Left forelimb (tissue), 1 donor: ENCODE data around the gene HOXB7.
A peak's percentile ranks its signal among the peaks of the same experiment; 100 is the strongest.

Source experiments
- DNase-seq: peaks from one replicate; pipeline ENCODE4 v3.0.0-alpha.2; 2018; ENCODE audit warnings: low spot score

HOXB7 gene

GRCh38 chr17:48623583-48623982 lies 12.8 kb upstream of the HOXB7 start:
- no peak for DNase-seq

GRCh38 chr17:48622857-48623256 lies 12.0 kb upstream of the HOXB7 start:
- no peak for DNase-seq

- no peak for DNase-seq
Observed at GRCh38 chr17:48621410-48622392, 10.9 kb upstream of the HOXB7 start.

DNA sequence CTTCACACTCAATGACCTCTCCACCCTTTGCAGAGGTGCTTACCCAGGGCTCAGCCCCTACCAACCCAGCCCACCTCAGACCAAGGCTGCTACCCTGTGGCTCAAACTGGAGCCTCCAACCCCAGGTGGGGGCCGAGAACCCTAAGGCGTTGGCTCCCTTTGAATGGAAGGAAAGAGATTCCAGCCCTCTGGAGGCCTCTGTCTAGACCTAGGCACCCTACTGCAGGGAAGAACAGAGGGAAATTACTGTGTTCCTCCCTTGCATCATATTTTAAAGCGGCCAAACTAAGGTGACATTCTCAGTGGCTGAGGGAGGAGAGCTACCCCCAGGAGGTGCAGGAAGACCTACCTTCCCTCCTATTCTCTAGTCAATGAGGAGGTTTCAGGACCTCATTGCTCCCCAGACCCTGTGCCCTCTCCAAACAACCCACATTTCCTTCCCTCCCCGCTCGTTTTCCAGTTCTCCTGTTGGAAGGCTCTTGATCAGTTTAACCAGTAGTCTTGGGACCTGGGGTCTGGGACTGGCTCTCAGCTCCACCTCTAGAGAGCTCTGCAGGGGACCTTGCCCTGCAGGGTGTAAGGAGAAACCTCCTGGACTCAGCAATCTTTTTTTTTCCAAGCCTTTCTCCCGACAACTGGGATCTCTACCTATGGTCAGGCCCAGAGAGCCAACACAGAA lies 9.8 kb upstream of the HOXB7 start:
- no peak for DNase-seq

- no peak for DNase-seq
Observed at GRCh38 chr17:48619826-48620449, 9.1 kb upstream of the HOXB7 start.

DNA sequence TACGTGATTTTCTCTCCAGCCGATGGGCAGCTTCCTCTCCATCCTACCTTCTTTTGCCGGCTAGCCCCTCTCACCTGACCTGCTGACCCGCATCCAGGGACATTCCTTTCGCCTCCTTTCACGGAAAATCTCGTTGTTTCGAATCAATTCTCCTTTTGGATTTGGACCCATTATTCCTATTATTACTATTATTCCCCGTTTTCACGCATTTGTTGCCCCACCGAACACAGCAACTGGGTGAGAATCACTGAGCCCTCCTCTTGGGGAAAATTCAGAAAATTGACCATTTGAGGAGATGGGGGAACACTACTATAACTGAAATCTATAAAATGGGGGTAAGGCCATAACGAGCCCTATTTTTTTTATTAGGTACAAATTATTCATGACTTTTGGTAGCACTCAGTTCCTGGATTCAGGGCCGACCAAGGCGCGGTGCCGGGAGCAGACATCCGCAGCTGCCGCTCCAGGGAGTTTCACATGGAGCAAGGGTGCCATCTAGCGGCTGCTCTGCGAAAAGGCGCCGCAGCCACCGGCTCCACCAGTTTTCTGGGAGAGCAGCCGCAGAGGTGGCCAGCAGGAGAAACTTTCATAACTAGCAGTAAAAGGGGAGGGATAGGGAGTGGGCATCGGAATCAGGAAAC lies 7.6 kb upstream of the HOXB7 start:
- peak; percentile 90 for DNase-seq

GRCh38 chr17:48617471-48618255 lies 6.8 kb upstream of the HOXB7 start:
- DNase-seq: no peak

- DNase-seq: no peak
Observed at GRCh38 chr17:48616717-48617470, 6.1 kb upstream of the HOXB7 start.

GRCh38 chr17:48615963-48616716 lies 5.3 kb upstream of the HOXB7 start:
- DNase-seq: no peak

DNA sequence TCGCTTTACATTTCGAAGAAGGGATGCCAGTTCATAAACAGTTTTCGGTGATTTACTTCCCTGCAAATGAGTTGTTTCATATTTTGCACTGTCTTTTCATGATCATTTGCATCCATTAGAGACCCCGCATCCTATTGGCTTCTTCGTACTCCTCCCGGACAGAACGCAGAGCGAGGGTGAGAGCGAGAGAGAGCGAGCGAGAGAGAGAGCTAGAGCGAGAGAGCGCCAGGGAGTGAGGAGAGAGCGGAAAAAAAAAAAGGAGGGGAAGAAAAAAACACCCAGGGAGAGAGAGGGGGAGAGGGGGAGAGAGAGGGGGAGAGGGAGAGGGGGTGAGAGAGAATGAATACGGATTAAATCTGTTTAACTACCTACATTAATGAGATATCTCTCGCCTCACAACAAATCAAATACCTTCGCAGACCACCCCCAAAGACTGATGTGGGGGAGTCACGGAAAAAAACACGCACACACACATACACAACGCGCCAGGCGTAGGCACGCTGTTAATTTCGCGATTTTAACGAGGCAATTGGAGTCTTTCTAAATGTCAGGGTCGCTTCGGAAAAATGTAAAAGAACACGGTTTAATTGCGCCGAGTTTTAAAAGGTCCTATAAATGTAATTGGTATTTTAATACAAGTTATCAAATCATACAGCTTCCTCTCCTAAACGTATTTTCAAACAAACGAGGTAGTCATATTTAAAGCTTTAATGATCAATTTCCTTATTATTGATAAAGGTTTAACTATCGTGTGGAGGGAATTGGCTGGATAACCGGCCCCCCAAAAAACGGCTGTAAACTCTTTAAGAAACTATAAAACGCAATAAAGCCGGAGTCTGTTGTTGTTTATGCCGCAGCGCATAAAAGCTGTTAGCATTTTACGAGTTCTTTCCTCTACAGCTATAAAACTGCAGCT lies 4.5 kb upstream of the HOXB7 start, which contains the start of gene HOXB8:
Gene HOXB8, minus strand, starts transcription at position 246 of the 916 bp plus-strand sequence. CDS start 588 bp downstream, outside the sequence.
- DNase-seq: no peak

- no peak for DNase-seq
Observed at GRCh38 chr17:48613862-48614694, 3.3 kb upstream of the HOXB7 start.

GRCh38 chr17:48612854-48613691 lies 2.3 kb upstream of the HOXB7 start:
- DNase-seq: no peak

DNA sequence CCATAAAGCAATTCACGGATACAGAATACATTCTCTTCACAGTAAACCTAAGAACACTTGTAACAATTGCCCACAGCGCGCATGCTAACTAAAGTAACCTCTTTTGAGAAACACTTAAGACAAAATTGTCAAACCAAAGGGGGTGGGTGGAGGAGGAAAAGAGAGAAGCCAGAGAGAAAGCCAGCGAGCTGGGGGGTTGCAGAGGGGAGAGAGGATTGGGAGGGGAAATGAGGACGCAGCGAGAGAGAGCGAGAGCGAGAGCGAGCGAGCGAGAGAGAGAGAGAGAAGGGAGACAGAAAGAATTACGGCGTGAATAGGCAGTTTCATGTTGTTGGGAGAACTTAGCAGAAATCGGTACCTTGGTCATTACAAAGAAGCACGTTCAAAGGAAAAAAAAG lies 1.6 kb upstream of the HOXB7 start:
- no peak for DNase-seq

- no peak for DNase-seq
Observed at GRCh38 chr17:48611681-48612455, 1.1 kb upstream of the HOXB7 start.

DNA sequence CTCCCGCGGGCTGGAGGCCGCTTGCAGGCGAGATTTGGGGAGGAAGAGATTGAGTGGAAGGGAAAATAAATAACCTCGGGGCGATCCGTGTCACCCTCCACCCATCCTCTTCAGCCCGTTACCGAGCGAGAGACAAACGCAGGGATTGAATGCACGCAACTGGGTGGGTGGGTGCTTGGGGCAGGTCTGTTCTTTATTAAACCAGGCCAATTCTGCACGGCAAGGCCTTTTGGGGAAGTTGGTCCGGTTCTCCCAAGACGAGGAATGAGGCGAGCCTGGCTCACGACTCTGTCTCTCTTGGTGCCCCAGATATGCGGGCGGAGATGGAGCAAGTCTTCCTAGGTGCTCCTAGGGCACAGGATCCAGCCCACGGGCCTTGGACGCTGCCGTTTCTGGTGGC lies 396 bp upstream of the HOXB7 start:
- no peak for DNase-seq

- no peak for DNase-seq
Observed at GRCh38 chr17:48609759-48610281, 997 bp downstream of the HOXB7 start.
